IPS-15b (cell line): ENCODE results near the gene LEPR.
"Not testable (repeated sequence)": the region's sequence is repeated elsewhere in the genome, so short reads cannot be mapped to it uniquely, and the experiment has no call there.

Experiments
- H3K27me3 ChIP-seq: one replicate; pipeline ENCODE4 v1.6.1; 2013; ENCODE audit warnings: low read length; ENCODE audit not compliant: control insufficient read depth, insufficient read depth
- H3K36me3 ChIP-seq: one replicate; pipeline ENCODE4 v1.6.1; 2013; ENCODE audit warnings: low read length; ENCODE audit not compliant: control insufficient read depth, insufficient read depth
- H3K4me1 ChIP-seq: one replicate; pipeline ENCODE4 v1.6.1; 2013; ENCODE audit warnings: mild to moderate bottlenecking, low read length; ENCODE audit not compliant: control insufficient read depth, insufficient read depth
- H3K4me3 ChIP-seq: one replicate; pipeline ENCODE4 v1.5.1; 2013; ENCODE audit warnings: low read depth, low read length
- H3K9ac ChIP-seq: one replicate; pipeline ENCODE4 v1.6.1; 2013; ENCODE audit warnings: low read depth, mild to moderate bottlenecking, low read length
- H3K9me3 ChIP-seq: one replicate; pipeline ENCODE4 v1.6.1; 2013; ENCODE audit warnings: mild to moderate bottlenecking, low read length; ENCODE audit not compliant: control insufficient read depth, insufficient read depth

Gene LEPR

GRCh38 chr1:65442442-65442841 is 22.0 kb downstream of the LEPR start:
- no peak overlapping the region for H3K9ac ChIP-seq
- H3K4me1 ChIP-seq, result peaks cover 9% of the 10 kb centered on the region
- no peaks in the 10 kb centered on the region for H3K36me3 ChIP-seq
- no peaks in the 10 kb centered on the region for H3K27me3 ChIP-seq
- H3K9me3 ChIP-seq, result no peaks in the 10 kb centered on the region
- H3K4me3 ChIP-seq, result no peak overlapping the region

GRCh38 chr1:65443647-65444046 is 23.2 kb downstream of the LEPR start:
- H3K9ac ChIP-seq, result no peak overlapping the region

GRCh38 chr1:65444128-65444640 is 23.7 kb downstream of the LEPR start:
- Histone ChIP-seq H3K4me1 (peaks cover 9% of the 10 kb centered on the region), H3K9me3 (no peaks in the 10 kb centered on the region), H3K36me3 (no peaks in the 10 kb centered on the region), H3K9ac (no peak overlapping the region), H3K4me3 (no peak overlapping the region), H3K27me3 (no peaks in the 10 kb centered on the region)

More at GRCh38 chr1:65443647-65444046, 23.2 kb downstream of the LEPR start:
- no peaks in the 10 kb centered on the region for H3K9me3 ChIP-seq
- H3K4me3 ChIP-seq, result no peak overlapping the region
- H3K4me1 ChIP-seq, result peaks cover 9% of the 10 kb centered on the region
- H3K36me3 ChIP-seq, result no peaks in the 10 kb centered on the region
- H3K27me3 ChIP-seq, result no peaks in the 10 kb centered on the region

- Histone ChIP-seq H3K4me1 (peaks cover 9% of the 10 kb centered on the region), H3K27me3 (no peaks in the 10 kb centered on the region), H3K9ac (no peak overlapping the region), H3K9me3 (no peaks in the 10 kb centered on the region), H3K36me3 (no peaks in the 10 kb centered on the region), H3K4me3 (no peak overlapping the region)
Observed at GRCh38 chr1:65445837-65446236, 25.4 kb downstream of the LEPR start.

GRCh38 chr1:65449214-65449823 is 28.9 kb downstream of the LEPR start:
- Histone ChIP-seq H3K4me3 (no peak overlapping the region), H3K4me1 (peaks cover 9% of the 10 kb centered on the region), H3K9ac (no peak overlapping the region), H3K27me3 (no peaks in the 10 kb centered on the region), H3K9me3 (no peaks in the 10 kb centered on the region), H3K36me3 (no peaks in the 10 kb centered on the region)

- H3K36me3 ChIP-seq, H3K4me1 ChIP-seq, H3K27me3 ChIP-seq, H3K9ac ChIP-seq, H3K4me3 ChIP-seq, H3K9me3 ChIP-seq: not testable (repeated sequence)
Observed at GRCh38 chr1:65455678-65456077, 35.2 kb downstream of the LEPR start.

GRCh38 chr1:65456481-65456880 is 36.0 kb downstream of the LEPR start:
- H3K9ac ChIP-seq, result no peak overlapping the region
- no peaks in the 10 kb centered on the region for H3K36me3 ChIP-seq
- H3K9me3 ChIP-seq, result no peaks in the 10 kb centered on the region

GRCh38 chr1:65457868-65458267 is 37.4 kb downstream of the LEPR start:
- Histone ChIP-seq H3K4me1 (no peaks in the 10 kb centered on the region), H3K36me3 (no peaks in the 10 kb centered on the region), H3K9me3 (no peaks in the 10 kb centered on the region), H3K27me3 (no peaks in the 10 kb centered on the region), H3K9ac (no peak overlapping the region), H3K4me3 (no peak overlapping the region)

More at GRCh38 chr1:65456481-65456880, 36.0 kb downstream of the LEPR start:
- Histone ChIP-seq H3K27me3 (no peaks in the 10 kb centered on the region), H3K4me1 (no peaks in the 10 kb centered on the region), H3K4me3 (no peak overlapping the region)

GRCh38 chr1:65458730-65459396 is 38.4 kb downstream of the LEPR start:
- Histone ChIP-seq H3K4me1 (no peaks in the 10 kb centered on the region), H3K27me3 (no peaks in the 10 kb centered on the region), H3K36me3 (no peaks in the 10 kb centered on the region), H3K9me3 (no peaks in the 10 kb centered on the region), H3K4me3 (no peak overlapping the region), H3K9ac (no peak overlapping the region)

- Histone ChIP-seq H3K9me3 (no peaks in the 10 kb centered on the region), H3K27me3 (no peaks in the 10 kb centered on the region), H3K4me3 (no peak overlapping the region), H3K36me3 (no peaks in the 10 kb centered on the region), H3K4me1 (no peaks in the 10 kb centered on the region), H3K9ac (no peak overlapping the region)
Observed at GRCh38 chr1:65459397-65459768, 38.9 kb downstream of the LEPR start.

GRCh38 chr1:65465837-65466236 is 45.4 kb downstream of the LEPR start:
- not testable (repeated sequence) for H3K4me1 ChIP-seq, H3K36me3 ChIP-seq, H3K9ac ChIP-seq, H3K9me3 ChIP-seq, H3K27me3 ChIP-seq, H3K4me3 ChIP-seq

GRCh38 chr1:65467536-65467935 is 47.1 kb downstream of the LEPR start:
- H3K9ac ChIP-seq, result no peak overlapping the region
- H3K9me3 ChIP-seq, result no peaks in the 10 kb centered on the region
- H3K4me3 ChIP-seq, result peak overlapping the region; percentile 5
- H3K4me1 ChIP-seq, result peaks cover 4% of the 10 kb centered on the region
- no peaks in the 10 kb centered on the region for H3K27me3 ChIP-seq
- H3K36me3 ChIP-seq, result no peaks in the 10 kb centered on the region
